Astrocyte of the spinal cord (primary cell): ENCODE results near the gene NPAS3.

ENCODE experiments used
- DNase-seq: peaks from one replicate; pipeline ENCODE4 v3.0.0; 2011; ENCODE audit warnings: low read depth, low spot score
- H3K4me3 ChIP-seq: 2 replicates; pipeline ENCODE4 v1.5.1; 2011; ENCODE audit warnings: low read depth, mild to moderate bottlenecking, low read length, moderate library complexity
- in situ Hi-C: cut with HindIII; loops from 2 replicates; pipeline ENCODE4 v1.10.0; 2017; ENCODE audit warnings: low sequenced_read_pairs
- TF ChIP-seq, protein P1 (sequence below): IDR thresholded peaks from 2 replicates; pipeline ENCODE4 v1.5.1; 2012; ENCODE audit warnings: low read depth, mild to moderate bottlenecking, low read length, inconsistent platforms

NPAS3 gene

DNA sequence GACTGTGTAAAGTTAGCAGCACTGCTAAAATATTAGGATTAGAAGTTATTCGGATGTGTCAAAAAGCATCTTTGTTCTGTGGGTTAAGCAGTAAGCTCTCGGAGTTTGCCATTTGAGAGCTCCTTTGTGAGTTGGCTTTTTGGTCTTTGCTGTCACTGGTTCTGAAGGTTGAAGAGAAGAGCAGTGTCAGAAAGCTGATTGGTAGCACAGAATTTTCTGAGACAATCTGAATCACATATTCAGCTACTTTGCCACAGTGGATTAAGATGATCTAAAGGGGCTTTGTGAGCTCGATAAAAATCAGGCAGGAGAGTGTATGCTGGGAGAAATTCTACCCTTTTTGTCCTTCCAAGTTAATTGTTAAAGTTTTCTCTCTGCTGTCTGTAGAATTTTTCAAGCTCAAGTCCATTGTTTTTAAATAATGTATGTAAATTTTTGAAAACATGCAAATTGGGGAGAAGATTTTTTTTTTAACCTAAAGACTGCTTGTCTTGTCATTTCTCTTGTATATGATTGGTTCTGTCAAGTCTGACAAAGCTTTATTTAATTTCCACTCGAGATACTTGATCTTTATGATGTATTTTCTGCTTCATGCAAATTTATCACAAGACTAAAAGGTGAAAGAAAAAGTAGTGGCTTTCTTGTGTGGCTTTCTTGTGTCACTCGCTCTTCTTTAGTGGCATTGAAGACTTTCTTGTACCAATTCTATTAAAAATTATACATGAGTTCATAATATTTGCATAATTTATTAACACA is 704.9 kb downstream of the NPAS3 start:
- in situ Hi-C loops: no loop called here
- no peak for DNase-seq
- H3K4me3 ChIP-seq: no peak overlapping the region
- TF ChIP-seq, protein P1, sequence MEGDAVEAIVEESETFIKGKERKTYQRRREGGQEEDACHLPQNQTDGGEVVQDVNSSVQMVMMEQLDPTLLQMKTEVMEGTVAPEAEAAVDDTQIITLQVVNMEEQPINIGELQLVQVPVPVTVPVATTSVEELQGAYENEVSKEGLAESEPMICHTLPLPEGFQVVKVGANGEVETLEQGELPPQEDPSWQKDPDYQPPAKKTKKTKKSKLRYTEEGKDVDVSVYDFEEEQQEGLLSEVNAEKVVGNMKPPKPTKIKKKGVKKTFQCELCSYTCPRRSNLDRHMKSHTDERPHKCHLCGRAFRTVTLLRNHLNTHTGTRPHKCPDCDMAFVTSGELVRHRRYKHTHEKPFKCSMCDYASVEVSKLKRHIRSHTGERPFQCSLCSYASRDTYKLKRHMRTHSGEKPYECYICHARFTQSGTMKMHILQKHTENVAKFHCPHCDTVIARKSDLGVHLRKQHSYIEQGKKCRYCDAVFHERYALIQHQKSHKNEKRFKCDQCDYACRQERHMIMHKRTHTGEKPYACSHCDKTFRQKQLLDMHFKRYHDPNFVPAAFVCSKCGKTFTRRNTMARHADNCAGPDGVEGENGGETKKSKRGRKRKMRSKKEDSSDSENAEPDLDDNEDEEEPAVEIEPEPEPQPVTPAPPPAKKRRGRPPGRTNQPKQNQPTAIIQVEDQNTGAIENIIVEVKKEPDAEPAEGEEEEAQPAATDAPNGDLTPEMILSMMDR: no peak

DNA sequence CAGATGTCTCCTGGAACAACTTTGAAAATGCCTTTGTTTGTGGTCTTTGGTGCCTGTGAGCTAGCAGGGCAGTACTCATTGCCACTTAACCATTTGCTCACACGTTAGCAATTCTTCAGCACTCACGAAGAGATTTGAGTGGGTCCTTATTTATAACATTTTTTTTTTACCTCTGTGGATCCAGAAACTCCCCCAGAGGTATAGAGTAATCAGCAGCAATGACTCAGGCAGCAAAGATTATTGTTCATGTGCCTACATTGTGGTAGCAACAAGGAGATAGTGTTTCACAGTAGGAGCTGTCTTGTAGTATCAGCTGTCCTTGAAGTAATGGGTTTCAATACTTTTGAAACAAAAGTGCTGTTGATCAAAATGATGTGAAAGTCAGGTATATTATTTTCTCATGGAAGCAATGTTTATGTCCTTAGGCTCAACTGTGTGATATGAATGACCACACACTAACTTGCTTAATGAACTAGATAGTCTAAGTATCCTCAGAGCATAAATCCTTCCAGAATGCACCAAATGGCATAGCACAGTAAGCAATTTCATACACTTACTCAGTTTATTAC is 708.1 kb downstream of the NPAS3 start:
- DNase-seq: peak; percentile 84
- in situ Hi-C loops: no loop called here
- TF ChIP-seq, protein P1: no peak
- H3K4me3 ChIP-seq: no peak overlapping the region

DNA sequence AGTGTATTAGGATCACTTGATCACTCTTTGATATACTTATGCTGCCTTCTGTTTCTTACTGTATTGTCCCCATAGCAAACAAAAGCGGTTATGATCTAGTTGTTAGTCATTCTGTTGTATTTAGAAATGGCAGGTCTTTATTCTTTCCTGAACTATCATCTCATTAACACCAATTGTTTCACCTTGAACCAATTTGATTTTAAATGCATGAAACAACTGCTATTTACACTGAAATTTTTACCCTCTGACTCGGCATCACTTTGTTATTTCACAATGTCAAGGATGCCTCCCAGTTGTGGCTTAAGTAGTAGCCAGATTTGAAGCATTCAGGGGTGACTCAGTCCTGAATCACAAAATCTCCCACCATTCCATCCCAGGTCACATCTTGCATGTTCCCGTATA is 708.7 kb downstream of the NPAS3 start:
- peak; percentile 97 for DNase-seq
- TF ChIP-seq, protein P1: no peak
- H3K4me3 ChIP-seq: no peak overlapping the region
- in situ Hi-C loops: no loop called here

DNA sequence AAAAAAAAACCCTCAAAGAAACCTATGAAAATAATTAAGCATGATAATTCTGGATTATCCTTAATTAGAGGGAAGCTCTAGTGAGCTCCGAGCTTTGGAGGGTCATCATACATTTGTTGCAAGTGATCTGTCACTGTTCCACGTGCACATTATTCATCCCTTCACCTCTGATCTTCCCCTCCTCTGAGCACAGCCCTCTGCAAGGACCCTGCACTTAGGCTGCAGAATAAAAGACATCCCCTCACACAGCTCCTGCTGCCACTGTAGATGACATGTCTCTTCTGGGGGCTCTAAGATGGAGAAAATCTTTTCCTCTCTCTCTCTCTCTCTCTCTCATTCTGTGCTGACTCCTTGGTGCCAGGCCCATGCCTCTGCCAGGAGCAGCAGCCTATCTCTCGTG is 711.8 kb downstream of the NPAS3 start:
- no peak overlapping the region for H3K4me3 ChIP-seq
- in situ Hi-C loops: no loop called here
- no peak for DNase-seq
- TF ChIP-seq, protein P1: no peak

DNA sequence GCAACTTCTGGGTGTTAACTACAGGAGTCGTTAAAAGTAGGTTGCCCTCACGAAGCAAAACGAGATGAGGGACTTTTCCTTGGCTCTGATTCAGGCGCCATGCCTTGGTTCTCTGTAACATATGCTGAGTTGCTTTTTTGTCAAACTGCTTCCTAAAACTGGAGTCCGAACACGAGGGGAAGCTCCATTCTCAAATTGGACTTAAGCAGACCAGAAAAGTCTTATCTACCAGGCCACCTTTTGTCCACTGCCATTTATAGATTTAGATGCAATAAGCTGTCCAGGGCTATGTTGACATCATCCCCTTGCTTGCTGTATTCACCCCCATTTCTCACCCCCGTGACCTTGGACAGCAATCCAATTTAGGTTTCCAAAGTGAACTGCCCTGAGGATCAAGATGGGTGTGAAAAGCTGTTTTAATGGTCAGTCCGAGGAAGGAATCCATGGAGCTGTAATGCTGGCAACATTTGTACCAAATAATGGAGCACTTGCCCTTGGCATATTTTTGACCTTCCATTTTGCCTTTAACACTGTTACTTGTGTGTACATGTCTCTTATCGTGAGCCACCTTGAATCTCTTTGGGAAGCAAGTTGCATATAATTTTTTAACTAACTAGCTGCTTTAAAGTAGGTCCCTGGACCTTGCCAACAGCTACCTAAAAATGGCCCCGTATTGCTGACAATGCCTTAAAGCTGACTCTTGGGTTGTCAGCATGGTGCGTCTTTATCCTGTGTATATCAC is 714.1 kb downstream of the NPAS3 start:
- TF ChIP-seq, protein P1: no peak
- no peak overlapping the region for H3K4me3 ChIP-seq
- in situ Hi-C loops: no loop called here
- DNase-seq: no peak

DNA sequence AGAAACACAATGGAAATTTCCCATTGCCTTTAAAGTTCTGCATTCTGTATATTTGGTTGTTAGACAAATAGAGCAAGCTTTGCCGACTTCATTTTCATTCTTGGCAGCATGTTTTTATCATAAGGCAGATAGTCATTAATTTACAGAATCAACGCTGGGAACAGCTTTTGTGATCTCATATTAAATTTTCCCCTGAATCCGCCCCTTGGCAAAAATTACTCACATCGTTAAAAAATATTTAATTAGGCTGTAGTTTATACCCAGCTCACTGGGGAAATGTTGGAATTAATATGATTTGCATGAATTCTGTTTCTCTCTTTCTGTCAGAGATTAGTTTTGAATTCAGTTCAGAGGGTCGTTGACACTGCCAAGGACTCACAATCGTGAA is 714.6 kb downstream of the NPAS3 start:
- no peak overlapping the region for H3K4me3 ChIP-seq
- TF ChIP-seq, protein P1: no peak
- in situ Hi-C loops: no loop called here
- DNase-seq: no peak
